ENCODE measurements around the gene MATN1. TPM values are rescaled to one million over a fixed set of nuclear protein-coding genes. Genes with fewer than 3 reads are reported as not detected.

The MATN1 gene
- total RNA-seq, 1 donor = 2.7 TPM

DNA sequence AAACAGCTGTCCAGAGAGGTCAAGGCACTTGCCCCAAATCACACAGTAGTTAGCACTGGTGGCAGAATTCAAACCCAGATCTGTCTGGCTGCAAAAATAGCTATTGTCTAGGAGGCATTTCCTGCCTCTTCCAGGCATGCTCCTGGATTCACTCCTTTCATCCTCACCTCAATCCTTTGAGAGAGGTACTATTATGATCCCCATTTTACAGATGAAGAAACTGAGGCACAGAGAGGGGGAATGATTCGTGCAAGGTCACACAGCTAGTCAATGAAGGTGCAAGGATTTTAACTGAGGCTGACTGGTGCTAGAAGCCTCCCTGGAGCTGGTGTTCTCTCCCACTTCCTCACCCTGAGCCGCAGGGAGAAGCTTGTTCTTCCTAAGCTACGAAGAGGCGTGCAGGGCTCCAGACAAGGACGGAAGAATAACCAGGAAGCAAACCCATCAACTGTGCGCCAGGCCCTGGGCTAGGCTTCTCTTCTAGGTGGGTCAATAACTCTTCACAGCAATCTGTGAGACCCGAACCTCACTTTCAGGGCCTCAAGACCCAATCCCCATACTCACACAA, 34.8 kb upstream of the MATN1 start:
- no peak for DNase-seq (ENCODE audit: low read depth in 2 of 3, low spot score in 2 of 3)

DNA sequence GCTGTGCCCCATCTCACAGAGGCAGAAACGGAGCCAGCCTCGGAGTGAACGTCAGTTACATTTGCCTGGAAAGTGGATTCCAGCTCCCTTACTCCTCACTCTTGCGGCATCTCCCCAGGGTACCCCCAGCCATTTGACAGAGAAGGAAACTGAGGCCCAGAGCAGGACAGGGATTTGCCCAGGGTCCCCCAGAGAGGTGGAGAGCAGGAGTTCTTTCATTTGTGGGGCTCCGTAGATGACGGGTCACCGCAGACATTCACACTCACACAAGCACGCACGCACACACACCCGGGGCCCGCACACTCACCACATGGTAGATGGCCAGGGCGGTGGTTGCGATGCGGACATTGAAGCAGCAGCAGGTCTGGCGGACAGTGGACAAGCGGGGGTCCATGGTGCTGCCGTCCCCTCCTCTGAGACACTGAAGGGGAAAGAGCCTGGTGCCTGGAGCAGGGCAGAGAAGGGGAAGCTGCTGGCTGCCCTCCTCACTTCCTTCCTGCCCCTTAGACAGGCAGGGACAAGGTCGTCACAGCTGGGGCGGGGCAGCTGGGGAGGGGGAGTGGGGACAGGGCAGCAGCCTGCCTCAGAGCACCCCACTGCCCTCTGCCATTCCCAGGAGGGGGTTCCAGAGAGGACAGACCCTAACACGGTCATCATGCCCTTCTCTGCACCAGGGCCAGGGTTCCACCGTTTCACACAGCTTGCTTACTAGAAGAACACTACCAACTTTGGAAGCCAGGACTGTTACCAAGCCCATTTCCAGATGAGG, 34.2 kb upstream of the MATN1 start, which contains the start of gene LAPTM5:
LAPTM5 (minus strand) TSS at position 423 of the 769 bp plus-strand sequence; CDS start at position 394, 29 bp downstream.
- DNase-seq (ENCODE audit: low read depth in 2 of 3, low spot score in 2 of 3) = peak in 2 of 3 donors; percentile 79 to 86

GRCh38 chr1:30756545-30757351, 33.4 kb upstream of the MATN1 start:
- DNase-seq (ENCODE audit: low read depth in 2 of 3, low spot score in 2 of 3) = peak in 2 of 3 donors; percentile 98

- DNase-seq (ENCODE audit: low read depth in 2 of 3, low spot score in 2 of 3) = no peak
Observed at GRCh38 chr1:30756206-30756544, 32.8 kb upstream of the MATN1 start.

GRCh38 chr1:30755746-30756145, 32.4 kb upstream of the MATN1 start:
- DNase-seq (ENCODE audit: low read depth in 2 of 3, low spot score in 2 of 3) = no peak

DNA sequence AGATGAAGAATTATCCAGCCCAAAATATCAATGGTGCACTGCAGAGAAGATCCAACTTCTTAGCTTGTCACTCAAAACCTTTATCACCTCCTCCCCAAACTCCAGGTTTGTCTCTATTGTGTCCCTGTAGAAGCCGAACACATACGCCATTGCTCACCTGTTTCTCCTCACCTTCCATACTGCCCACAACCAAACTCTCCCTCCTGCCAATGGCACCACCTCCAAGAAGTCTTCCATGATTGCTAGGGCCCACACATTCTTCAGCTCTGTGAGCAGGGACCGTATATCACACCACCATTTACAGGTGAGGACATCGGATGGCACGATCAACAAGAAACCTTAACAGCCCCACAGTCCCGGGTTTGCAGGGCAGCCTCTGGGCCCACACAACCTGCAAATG, 31.9 kb upstream of the MATN1 start:
- DNase-seq (ENCODE audit: low read depth in 2 of 3, low spot score in 2 of 3) = no peak

- DNase-seq (ENCODE audit: low read depth in 2 of 3, low spot score in 2 of 3) = peak in 2 of 3 donors; percentile 56 to 62
Observed at GRCh38 chr1:30754684-30755171, 31.3 kb upstream of the MATN1 start.

DNA sequence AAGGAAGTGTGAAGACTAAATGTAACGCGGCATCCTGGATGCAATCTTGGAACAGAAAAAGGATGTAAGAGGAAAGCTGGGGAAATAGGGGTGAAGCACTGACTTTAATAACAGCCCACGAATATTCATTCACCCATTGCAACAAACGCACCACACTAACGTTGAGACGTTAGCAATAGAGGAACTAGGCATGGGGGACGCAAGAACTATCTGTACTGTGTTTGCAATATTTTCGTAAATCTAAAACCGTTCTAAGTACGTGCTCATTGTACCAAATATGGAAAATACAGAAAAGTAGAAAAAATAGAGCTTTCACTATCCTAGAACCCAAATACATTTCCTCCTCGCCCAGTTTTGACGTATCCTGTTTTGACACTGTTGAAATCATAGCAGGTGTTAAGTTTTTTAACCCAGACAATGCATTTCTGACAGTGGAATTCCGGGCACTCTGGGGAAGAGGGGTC, 30.3 kb upstream of the MATN1 start:
- DNase-seq (ENCODE audit: low read depth in 2 of 3, low spot score in 2 of 3) = peak in 1 of 3 donors; percentile 51

DNA sequence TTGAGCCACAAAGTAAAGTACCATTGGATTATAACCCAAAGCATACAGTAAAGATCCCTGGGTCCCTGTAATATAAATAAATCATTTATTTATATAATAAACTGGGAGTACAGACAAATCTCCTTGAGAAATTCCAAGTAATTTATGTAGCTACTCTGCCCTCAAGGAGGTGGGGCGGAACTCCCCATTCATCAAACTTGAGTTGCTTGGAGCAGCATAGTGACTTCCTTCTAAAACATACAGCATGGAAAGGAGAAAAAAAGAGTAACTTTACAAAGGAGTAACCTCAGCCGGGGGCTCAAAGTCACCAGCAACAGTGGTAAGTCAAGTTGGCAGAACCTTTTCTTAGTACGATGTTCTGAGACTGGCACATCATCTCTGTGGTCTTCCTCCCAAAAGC, 29.7 kb upstream of the MATN1 start:
- no peak for DNase-seq (ENCODE audit: low read depth in 2 of 3, low spot score in 2 of 3)

DNA sequence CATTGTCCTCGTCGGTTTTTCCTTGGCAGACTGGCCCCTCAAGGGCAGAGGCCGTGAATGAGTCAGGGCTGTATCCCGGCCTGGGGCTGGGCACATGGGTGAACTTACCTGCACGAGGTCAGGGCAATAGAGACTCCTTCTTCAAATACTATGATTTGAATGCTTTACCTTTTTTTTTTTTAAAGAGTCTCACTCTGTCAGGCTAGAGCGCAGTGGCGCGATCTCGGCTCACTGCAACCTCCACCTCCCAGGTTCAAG, 29.2 kb upstream of the MATN1 start:
- no peak for DNase-seq (ENCODE audit: low read depth in 2 of 3, low spot score in 2 of 3)

DNA sequence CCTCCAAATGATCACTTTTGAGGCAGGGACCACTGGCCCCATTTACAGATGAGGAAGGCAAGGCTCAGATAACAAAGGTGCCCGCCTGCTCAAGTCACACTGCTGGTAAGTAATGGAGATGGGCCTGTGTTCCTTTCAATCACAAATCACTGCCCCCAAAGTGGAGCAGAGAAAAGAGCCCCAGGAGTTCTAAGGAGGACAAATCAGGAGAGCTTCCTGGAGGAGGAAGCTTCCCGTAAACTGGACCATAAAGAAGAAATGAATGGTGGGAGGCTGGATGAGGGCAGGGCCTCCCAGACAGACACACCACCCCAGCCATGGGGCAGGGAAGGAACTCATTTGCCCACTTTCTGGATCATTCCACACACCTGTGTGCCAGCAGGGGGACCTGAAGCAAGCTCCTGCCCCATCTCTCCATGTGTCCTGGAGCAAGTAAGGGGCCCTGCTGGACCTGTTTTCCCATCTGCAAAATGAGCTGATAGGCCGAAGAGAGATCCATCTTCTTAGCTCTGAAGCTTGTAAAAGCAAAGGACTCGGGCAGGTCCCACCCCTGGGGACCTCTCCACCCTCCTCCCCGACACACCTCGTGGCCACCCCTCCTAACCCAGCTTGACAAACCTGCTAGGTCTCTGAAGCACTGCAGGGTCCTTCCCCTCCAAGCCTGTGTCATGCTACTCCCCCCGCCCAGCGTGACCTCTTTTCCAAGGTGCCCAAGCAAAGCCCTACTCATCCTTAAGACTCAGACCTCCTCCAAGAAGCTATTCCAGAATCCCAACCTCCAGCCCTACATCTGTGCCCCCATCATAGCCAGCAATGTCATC, 28.7 kb upstream of the MATN1 start:
- DNase-seq (ENCODE audit: low read depth in 2 of 3, low spot score in 2 of 3) = no peak

- no peak for DNase-seq (ENCODE audit: low read depth in 2 of 3, low spot score in 2 of 3)
Observed at GRCh38 chr1:30750731-30751291, 27.4 kb upstream of the MATN1 start.

GRCh38 chr1:30749691-30750583, 26.6 kb upstream of the MATN1 start:
- peak in 2 of 3 donors; percentile 34 to 61 for DNase-seq (ENCODE audit: low read depth in 2 of 3, low spot score in 2 of 3)

DNA sequence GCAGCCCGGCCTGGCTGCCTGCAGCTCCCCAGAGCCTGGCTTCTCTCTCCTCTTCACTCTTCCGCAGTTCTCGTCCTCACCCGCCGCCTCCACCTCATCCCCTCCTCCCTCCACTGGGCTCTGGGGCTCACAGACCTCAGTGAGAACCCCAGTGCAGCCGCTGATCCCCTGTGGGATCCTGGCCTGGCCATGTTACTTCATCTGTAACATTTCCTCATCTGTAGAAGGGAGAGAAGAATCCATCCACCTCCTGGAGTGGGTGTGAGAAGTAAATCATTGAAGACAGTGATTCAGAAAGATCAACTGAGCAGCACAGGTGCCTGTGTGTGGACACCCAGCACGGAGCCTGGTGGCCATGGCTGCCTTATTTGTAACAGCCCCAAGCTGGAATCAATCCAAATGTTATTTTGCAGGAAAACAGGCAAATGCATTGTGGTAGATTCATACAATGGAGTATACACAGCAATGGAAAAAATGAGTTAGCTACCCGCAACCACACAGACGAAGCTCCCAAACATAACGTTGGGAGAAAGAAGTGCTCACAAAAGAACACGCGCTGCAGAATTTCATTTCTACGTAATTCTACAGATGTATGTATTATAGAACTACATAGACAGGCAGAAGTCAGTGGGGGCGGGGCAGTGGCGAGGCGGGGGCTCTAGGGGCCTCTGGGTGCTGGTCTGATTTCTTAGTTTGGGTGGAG, 25.5 kb upstream of the MATN1 start:
- no peak for DNase-seq (ENCODE audit: low read depth in 2 of 3, low spot score in 2 of 3)

GRCh38 chr1:30748098-30748698, 24.8 kb upstream of the MATN1 start:
- no peak for DNase-seq (ENCODE audit: low read depth in 2 of 3, low spot score in 2 of 3)

- DNase-seq (ENCODE audit: low read depth in 2 of 3, low spot score in 2 of 3) = no peak
Observed at GRCh38 chr1:30747033-30748008, 23.9 kb upstream of the MATN1 start.

Measured in hematopoietic multipotent progenitor cell (in vitro differentiated cells).